Body of pancreas (tissue), 4 donors: ENCODE results near the gene SLC25A44. TPM values are rescaled to one million over a fixed set of nuclear protein-coding genes. Genes with fewer than 3 reads are reported as not detected.

Experiments
- ATAC-seq: fragments of 150-250 bp; one replicate; pipeline ENCODE4 v1.9.1; 2016
- DNase-seq, 4 donors: peaks; one replicate each; pipeline ENCODE4 v3.0.0-alpha.2; 2019
- H3K27ac ChIP-seq, 4 donors: fragments of 200-600 bp; sonication (generic); 1 replicate in 3 of 4; 2 replicates in 1 of 4; pipeline versions ENCODE4 v1.5.1 to v1.6.1; 2016 to 2019; ENCODE audit warnings: mild to moderate bottlenecking in 1 of 4, mixed read lengths in 1 of 4, moderate library complexity in 1 of 4
- H3K27me3 ChIP-seq, 2 donors: fragments of 200-600 bp; sonication (generic); one replicate each; pipeline ENCODE4 v1.6.0; 2016; ENCODE audit warnings: mild to moderate bottlenecking in 1 of 2
- H3K36me3 ChIP-seq, 2 donors: fragments of 200-600 bp; sonication (generic); replicated peaks in 1 of 2; 2 replicates each; pipeline ENCODE4 v1.5.1; 2016; ENCODE audit warnings: low read depth in 2 of 2; ENCODE audit not compliant: insufficient read depth in 1 of 2
- H3K4me1 ChIP-seq: fragments of 200-600 bp; sonication (generic); one replicate; pipeline ENCODE4 v1.6.0; 2016
- H3K4me3 ChIP-seq, 2 donors: fragments of 200-600 bp; sonication (generic); 1 replicate in 1 of 2; 2 replicates in 1 of 2; pipeline ENCODE4 v1.5.1; 2016 to 2019
- H3K9me3 ChIP-seq, 3 donors: fragments of 200-600 bp; sonication (generic); 1 replicate in 2 of 3; 2 replicates in 1 of 3; pipeline ENCODE4 v1.5.1; 2016
- CTCF ChIP-seq, 7 experiments: fragments of 450-650 bp in 4 of 7; fragments of 200-600 bp in 3 of 7; sonication (generic) in 3 of 7; IDR thresholded peaks; one replicate each; pipeline ENCODE4 v1.5.1; 2016 to 2019; ENCODE audit warnings: antibody characterized with exemption in 7 of 7
- POLR2A ChIP-seq, 3 donors: fragments of 450-650 bp; IDR thresholded peaks; one replicate each; pipeline ENCODE4 v1.6.1; 2016; ENCODE audit warnings: antibody characterized with exemption in 3 of 3, mild to moderate bottlenecking in 2 of 3
- WGBS, 2 donors: methylation state at CpG; one replicate each; pipeline ENCODE4 v1.1.5; 2017; 5-methylcytosine and 5-hydroxymethylcytosine counted together
- intact Hi-C: fragments of 100-400 bp; cut with DNase I; formaldehyde crosslinking; loops from one replicate; pipeline ENCODE4 v1.15.1; 2023
- total RNA-seq, 2 donors: library from RNA; depleted of rRNA; stranded (reverse); fragments of >200 nt; gene quantifications; one replicate each; pipeline ENCODE4 v1.1.0, GENCODE V29; 2016

Gene SLC25A44
- total RNA-seq, 2 donors from 2014 or later = 5.2 to 13.2 TPM

GRCh38 chr1:156229809-156230472 is 36.0 kb downstream of the SLC25A44 start:
- Histone ChIP-seq H3K4me3 (no peak overlapping the region), H3K4me1 (peaks cover 7% of the 10 kb centered on the region), H3K27me3 (no peaks in the 10 kb centered on the region), H3K27ac (no peak overlapping the region), H3K36me3 (peaks cover 0 to 5% of the 10 kb centered on the region in 2 donors), H3K9me3 (no peaks in the 10 kb centered on the region)
- DNase-seq (no peak), ATAC-seq (no peak)
- no peak for TF ChIP-seq CTCF (IDR thresholded peaks at IDR 0.05)
- no peak for TF ChIP-seq POLR2A (IDR thresholded peaks at IDR 0.05)
- intact Hi-C loops = no loop called here
- 90 to 91% methylated on average over 11 of the region's 11 CpGs for WGBS, 2 donors

- 82 to 92% methylated on average over 1 of the region's 1 CpG for WGBS, 2 donors
- ATAC-seq = no peak
- DNase-seq = no peak
- H3K27ac ChIP-seq = no peak overlapping the region
- no peak for TF ChIP-seq CTCF (IDR thresholded peaks at IDR 0.05)
- TF ChIP-seq POLR2A (IDR thresholded peaks at IDR 0.05) = no peak
- H3K36me3 ChIP-seq = peaks cover 0 to 5% of the 10 kb centered on the region in 2 donors
- peaks cover 1% of the 10 kb centered on the region for H3K4me1 ChIP-seq
- intact Hi-C loops = no loop called here
- H3K27me3 ChIP-seq = no peaks in the 10 kb centered on the region
- no peak overlapping the region for H3K4me3 ChIP-seq
- H3K9me3 ChIP-seq = no peaks in the 10 kb centered on the region
Observed at GRCh38 chr1:156230473-156230837, 36.6 kb downstream of the SLC25A44 start.

- Histone ChIP-seq H3K4me1 (no peaks in the 10 kb centered on the region), H3K9me3 (no peaks in the 10 kb centered on the region), H3K27me3 (no peaks in the 10 kb centered on the region), H3K27ac (no peak overlapping the region), H3K4me3 (no peak overlapping the region), H3K36me3 (peaks cover 0 to 14% of the 10 kb centered on the region in 2 donors)
- intact Hi-C loops = no loop called here
- WGBS, 2 donors = 86 to 97% methylated on average over 8 to 12 of the region's 12 CpGs
- no peak for TF ChIP-seq CTCF (IDR thresholded peaks at IDR 0.05)
- no peak for TF ChIP-seq POLR2A (IDR thresholded peaks at IDR 0.05)
- ATAC-seq (no peak), DNase-seq (no peak)
Observed at GRCh38 chr1:156232201-156232894, 38.4 kb downstream of the SLC25A44 start.

- TF ChIP-seq CTCF (IDR thresholded peaks at IDR 0.05) (no peak), POLR2A (IDR thresholded peaks at IDR 0.05) (no peak)
- 86 to 92% methylated on average over 5 of the region's 5 CpGs for WGBS, 2 donors
- ATAC-seq = no peak
- Histone ChIP-seq H3K4me3 (no peak overlapping the region), H3K9me3 (no peaks in the 10 kb centered on the region), H3K27ac (no peak overlapping the region), H3K36me3 (peaks cover 0 to 17% of the 10 kb centered on the region in 2 donors), H3K27me3 (no peaks in the 10 kb centered on the region), H3K4me1 (no peaks in the 10 kb centered on the region)
- DNase-seq = no peak
- intact Hi-C loops = no loop called here
Observed at GRCh38 chr1:156233426-156234127, 39.7 kb downstream of the SLC25A44 start.
